DMS153 treated with DMSO at 0.1 percent for 48 hours (cell line): ENCODE data around the gene NLRC4.
"Not testable (repeated sequence)": the region's sequence is repeated elsewhere in the genome, so short reads cannot be mapped to it uniquely, and the experiment has no call there.

ENCODE experiments used
- DNase-seq: peaks from one replicate; lab custom pipeline; 2025; ENCODE audit not compliant: unreplicated experiment; lab: John Stamatoyannopoulos, UW

Gene NLRC4, protein sequence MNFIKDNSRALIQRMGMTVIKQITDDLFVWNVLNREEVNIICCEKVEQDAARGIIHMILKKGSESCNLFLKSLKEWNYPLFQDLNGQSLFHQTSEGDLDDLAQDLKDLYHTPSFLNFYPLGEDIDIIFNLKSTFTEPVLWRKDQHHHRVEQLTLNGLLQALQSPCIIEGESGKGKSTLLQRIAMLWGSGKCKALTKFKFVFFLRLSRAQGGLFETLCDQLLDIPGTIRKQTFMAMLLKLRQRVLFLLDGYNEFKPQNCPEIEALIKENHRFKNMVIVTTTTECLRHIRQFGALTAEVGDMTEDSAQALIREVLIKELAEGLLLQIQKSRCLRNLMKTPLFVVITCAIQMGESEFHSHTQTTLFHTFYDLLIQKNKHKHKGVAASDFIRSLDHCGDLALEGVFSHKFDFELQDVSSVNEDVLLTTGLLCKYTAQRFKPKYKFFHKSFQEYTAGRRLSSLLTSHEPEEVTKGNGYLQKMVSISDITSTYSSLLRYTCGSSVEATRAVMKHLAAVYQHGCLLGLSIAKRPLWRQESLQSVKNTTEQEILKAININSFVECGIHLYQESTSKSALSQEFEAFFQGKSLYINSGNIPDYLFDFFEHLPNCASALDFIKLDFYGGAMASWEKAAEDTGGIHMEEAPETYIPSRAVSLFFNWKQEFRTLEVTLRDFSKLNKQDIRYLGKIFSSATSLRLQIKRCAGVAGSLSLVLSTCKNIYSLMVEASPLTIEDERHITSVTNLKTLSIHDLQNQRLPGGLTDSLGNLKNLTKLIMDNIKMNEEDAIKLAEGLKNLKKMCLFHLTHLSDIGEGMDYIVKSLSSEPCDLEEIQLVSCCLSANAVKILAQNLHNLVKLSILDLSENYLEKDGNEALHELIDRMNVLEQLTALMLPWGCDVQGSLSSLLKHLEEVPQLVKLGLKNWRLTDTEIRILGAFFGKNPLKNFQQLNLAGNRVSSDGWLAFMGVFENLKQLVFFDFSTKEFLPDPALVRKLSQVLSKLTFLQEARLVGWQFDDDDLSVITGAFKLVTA

DNA sequence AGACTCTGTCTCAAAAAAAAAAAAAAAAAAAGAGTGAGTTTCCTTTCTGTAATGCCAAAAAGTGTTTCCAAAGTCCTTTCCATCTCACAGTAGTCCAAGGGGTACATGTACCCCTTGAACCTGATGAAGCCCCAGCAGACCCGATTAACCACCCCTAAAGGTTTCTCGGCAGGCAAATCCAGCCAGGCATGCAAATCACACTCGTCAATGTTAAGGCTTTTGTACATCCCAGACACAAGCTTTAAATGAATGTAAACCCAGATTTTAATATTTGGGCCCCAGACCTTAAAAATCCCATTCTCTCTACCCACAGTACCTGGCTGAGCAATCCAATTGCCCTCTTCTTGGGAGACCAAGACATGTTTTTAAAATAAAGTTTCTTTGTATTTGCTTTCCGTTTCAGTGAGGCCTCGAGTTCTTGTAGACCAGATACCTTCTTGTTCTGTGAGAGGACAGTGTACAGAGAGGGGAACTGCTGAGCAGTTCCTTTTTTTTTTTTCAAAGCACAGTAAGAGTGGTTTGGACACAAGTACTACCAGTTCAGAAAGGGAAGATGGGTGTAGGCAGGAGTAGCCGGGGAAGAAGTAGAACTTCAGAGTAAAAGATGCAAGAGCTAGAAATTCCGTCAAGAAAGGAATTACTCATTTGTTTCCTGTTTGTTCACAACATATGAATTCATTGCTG lies at the start of gene NLRC4:
NLRC4 (minus strand) TSS at position 465 of the 684 bp plus-strand sequence. CDS start 8,111 bp downstream, outside the sequence.
- DNase-seq: no peak

DNA sequence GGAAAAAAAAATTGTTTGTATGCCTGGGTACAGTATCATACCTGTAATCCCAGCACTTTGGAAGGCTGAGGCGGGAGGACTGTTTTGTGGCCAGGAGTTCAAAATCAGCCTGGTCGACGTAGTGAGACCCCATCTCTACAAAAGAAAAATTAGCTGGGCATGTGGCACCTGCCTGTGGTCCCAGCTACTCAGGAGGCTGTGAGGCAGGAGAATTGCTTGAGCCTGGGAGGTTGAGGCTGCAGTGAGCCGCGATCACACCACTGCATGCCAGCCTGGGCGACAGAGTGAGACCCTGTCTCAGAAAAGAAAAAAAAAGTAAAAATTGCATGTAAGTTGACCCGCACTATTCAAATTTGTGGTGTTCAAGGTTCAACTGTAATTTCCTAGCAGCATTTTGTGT lies 45.9 kb upstream of the NLRC4 start:
- no peak for DNase-seq

DNA sequence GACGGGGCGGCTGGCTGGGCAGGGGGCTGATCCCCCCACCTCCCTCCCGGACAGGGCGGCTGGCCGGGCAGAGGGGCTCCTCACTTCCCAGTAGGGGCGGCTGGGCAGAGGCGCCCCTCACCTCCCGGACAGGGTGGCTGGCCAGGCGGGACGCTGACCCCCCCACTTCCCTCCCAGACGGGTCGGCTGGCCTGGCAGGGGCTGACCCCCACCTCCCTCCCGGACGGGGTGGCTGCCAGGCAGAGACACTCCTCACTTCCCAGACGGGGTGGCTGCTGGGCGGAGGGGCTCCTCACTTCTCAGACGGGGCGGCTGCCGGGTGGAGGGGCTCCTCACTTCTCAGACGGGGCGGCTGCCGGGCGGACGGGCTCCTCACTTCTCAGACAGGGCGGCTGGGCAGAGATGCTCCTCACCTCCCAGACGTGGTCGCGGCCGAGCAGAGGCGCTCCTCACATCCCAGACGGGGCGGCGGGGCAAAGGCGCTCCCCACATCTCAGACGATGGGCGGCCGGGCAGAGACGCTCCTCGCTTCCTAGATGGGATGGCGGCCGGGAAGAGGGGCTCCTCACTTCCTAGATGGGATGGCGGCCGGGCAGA lies 29.4 kb upstream of the NLRC4 start:
- DNase-seq: not testable (repeated sequence)

DNA sequence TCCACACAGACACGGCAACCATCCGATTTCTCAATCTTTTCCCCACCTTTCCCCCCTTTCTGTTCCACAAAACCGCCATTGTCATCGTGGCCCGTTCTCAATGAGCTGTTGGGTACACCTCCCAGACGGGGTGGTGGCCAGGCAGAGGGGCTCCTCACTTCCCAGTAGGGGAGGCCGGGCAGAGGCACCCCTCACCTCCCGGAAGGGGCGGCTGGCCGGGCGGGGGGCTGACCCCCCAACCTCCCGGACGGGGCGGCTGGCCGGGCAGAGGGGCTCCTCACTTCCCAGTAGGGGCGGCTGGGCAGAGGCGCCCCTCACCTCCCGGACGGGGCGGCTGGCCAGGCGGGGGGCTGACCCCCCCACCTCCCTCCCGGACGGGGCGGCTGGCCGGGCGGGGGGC lies 28.8 kb upstream of the NLRC4 start:
- not testable (repeated sequence) for DNase-seq

DNA sequence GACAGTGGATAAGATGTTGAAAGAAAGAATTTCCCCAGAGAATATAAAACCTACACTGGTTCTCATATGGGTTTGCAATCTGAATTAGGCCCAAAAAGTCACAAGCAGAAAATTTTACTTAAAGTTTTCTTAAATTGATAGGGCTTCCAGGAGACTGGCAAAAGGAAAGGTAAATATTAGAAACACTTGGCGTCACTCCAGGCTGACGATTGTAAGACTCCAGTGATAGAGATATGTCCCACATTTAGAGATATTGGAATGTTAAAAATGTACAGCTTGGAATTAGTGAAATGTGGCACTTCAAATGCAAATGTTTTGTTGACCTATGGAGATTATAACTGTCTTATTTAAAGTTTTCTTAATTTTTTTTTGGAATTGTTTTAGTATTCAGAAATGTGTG lies 27.1 kb upstream of the NLRC4 start:
- DNase-seq: no peak

DNA sequence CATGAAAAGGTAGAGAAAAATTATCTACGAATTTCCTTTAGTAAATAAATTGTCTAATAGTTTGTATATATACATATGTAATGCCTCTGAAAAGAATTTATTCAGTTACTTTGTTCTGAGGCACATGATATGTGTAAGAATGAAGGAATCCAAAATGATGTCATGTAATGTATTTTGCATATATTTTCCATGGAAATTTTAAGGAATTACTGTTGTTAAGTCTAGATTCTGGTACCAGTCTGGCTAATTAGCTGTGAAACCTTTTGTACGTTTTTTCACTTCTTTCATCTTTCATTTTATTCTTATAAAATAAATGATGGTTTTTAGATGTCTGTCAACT lies 25.3 kb upstream of the NLRC4 start:
- DNase-seq: no peak

DNA sequence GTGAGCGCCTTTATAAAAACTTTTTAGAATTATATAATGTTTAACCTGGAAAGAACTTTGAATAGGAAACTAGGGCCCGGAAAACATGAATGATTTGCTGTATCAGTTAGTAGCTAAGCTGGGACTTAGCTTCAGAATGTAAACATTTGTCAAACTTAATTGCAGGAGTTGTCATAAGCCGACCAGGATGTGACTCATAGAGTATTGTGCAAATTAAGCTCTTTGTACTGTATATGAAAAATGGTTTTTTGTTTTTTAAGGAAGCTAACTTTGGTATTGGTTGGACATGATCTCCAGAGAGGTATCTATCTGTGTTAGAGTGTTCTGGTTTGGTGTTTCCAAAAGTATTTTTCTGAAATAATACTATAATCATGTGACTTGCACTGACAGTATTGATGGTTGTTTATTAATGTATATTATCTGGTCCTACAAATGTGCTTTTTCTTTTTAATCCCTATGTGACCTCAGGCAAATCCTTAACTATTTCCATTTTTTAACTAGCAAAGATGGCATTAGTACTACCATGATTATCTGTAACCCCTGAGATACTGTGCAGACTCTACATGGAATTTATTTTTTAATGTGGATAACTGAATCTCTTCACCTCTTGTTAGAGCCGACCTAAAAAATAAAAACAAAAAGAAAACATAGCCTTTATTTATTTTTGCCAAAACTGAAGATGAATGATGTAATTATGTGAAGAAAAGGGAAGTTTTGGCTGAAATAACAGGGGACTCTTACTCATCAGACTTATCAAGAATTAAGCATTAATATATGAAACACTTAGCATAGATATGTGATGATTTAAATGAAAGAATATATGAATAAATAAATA lies 24.7 kb upstream of the NLRC4 start:
- no peak for DNase-seq

DNA sequence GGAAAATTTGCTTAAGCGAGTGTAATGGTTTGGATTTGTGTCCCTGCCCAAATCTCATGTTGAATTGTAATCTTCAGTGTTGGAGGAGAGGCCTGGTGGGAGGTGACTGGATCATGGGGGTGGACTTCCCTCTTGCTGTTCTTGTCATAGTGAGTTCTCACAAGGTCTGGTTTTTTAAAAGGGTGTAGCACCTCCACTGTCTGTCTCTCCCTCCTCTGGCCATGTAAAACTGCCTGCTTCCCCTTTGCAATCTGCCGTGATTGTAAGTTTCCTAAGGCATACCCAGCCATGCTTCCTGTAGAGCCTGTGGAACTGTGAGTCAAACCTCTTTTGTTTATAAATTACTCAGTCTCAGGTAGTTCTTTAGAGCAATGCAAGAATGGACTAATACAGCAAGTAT lies 19.6 kb upstream of the NLRC4 start:
- DNase-seq: no peak

DNA sequence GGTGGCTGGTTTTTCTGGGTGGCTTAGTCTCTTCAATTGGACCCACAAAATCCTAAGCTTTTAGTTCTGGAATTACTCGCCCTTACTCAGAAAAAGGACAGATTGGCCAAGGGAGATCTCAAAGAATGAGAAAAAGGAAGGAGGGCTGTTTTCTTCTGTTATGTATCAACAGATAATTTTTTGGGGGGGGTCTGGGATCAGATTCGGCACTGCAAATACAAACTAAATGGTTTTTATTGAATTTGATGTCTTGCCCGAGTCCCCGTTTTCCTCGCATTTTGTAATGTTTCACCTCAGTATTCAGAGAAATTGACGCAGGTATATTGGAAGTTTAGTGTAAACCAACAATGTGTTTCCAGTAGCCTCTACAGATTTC lies 13.8 kb upstream of the NLRC4 start:
- no peak for DNase-seq

DNA sequence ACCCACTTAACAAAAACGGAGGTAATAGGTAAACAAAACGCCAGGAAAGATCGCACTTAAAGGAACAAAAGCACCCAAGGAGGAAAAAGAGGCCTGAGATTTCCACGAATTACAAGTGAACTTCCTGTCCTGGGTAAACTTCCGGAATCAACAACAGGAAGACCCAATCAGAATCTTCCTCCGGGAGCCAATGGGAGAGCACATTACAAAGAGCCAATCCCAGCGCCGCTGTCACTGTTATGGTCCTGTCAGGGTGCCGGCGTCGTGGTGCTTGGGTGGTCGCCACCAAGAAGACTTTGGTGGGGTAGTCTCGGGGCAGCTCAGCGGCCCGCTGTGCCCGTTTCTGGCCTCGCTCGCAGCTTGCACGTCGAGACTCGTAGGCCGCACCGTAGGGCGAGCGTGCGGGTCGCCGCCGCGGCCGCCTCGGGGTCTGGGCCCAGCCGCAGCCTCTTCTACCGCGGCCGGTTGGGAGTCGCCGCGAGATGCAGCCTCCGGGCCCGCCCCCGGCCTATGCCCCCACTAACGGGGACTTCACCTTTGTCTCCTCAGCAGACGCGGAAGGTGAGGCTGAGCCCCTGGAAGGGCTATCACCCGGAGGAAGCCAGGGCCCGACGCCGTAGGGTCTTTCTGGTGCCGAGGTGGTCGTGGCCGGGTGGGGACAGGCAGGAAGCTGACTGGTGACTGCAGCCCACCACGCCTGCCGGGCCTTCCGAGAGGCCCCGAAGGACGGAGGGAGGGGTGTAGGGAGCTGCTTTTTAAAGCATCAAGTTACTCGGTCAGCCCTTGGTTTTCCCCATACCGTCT lies 13.2 kb upstream of the NLRC4 start, which contains the start of gene YIPF4:
YIPF4 (plus strand) TSS at position 231 of the 804 bp plus-strand sequence; CDS start at position 483, 252 bp downstream.
- DNase-seq: peak; percentile 62

DNA sequence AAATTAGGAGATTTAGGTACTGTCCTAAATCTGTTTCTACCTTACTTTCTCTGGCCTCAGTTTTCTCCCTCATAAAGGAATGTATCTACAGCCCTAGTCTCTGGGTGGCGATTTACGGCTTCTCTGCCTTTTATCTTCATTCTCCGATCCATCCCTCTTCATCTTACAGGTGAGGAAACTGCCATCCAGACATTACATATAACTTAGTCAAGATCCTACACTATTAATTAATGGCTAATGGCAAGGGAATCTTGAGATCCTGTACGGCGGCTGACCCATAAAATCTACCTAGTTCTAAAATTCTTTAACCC lies 12.6 kb upstream of the NLRC4 start:
- DNase-seq: no peak

DNA sequence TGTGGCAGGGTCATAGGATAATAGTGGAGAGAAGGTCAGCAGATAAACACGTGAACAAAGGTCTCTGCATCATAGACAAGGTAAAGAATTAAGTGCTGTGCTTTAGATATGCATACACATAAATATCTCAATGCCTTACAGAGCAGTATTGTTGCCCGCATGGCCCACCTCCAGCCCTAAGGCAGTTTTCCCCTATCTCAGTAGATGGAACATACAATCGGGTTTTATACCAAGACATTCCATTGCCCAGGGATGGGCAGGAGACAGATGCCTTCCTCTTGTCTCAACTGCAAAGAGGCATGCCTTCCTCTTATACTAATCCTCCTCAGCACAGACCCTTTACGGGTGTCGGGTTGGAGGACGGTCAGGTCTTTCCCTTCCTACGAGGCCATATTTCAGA lies 11.1 kb upstream of the NLRC4 start:
- DNase-seq: not testable (repeated sequence)

DNA sequence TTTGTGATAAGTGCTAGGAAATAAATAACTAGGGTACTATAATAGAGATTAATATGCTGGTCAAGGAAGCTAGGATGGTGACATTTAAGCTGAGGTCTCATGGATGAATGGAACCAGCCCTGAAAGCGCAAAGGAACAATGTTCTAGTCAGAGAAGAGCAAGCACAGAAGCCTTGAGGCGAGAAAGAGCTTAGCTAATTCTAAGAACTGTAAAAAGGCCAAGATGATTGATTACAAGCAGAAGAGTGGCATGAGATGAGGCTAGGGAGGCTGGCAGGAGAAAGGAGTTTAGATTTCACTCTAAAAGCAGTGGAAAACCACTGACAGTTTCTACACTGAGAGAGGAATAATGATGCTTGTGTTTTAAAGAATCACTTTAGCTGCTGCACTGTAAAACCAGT lies 9.6 kb upstream of the NLRC4 start:
- DNase-seq: no peak

DNA sequence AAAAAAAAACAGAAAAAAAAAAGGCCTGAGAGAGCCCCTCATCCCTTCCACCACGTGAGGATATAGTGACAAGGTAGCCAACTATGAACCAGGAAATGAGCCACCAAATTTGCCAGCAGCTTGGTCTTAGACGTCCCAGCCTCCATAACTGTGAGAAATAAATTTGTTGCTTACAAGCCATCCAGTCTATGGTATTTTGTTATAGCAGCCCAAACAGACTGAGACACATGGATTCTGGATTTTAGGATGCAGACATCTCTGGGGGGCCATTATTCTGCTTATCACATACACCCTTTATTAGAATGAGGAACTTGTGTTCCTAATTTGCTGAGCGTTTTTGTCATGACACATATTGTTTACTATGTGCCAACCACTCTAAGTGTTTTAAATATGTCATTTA lies 7.6 kb upstream of the NLRC4 start:
- DNase-seq: no peak

DNA sequence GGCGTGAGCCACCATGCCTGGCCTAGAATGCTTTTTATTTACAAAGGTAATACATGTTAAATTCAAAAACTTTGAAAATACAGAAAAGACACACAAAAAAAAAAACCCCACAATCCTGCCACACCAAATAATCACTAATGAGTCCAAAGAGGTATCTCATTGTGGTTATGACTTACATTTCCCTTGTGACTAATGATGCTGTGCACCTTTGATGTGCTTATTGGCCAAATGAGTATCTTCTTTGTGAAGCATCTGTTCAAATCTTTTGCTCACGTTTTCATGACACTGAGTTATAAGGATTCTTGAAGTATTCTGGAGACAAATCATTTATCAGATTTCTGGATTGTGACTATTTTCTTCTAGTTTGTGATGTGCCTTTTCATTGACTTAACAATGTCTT lies 6.4 kb upstream of the NLRC4 start:
- DNase-seq: no peak

DNA sequence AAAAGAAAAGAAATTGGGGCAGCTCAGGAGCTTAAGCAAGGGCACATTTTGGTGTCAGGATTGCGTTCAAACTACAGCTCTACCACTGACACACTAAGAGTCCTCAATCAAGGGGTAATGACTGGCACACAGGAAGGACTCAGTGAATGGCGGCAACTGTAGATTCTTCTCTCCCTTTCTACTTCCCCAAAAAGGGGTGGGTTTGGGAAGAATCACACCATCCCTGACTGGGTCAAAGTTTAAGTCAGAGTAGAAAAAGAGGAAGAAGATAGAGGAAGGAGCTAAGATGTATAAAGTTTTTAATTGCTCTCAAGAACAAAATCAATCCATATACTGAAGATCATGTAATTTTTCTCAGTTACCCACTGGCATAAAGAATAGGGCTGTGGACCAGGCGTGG lies 2.6 kb downstream of the NLRC4 start:
- no peak for DNase-seq

DNA sequence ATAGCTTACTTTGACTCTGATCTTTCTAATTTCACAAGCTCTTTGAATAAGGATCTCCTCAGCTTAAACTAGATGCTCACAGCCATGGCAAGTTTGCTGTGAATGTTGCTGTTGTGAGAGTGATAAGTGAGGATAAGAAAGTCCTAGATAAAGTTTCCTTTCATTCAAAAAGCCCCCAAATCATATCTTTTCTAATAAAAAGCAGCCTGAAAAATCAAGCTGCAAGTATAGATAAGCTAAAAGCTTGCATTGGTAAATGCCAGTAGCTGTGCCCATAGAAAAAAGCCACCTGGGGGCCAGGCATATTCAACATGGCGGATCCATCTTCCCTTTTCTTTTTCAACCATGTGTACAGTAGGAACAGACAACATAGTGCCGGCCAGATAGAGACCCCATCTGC lies 4.3 kb downstream of the NLRC4 start:
- no peak for DNase-seq

DNA sequence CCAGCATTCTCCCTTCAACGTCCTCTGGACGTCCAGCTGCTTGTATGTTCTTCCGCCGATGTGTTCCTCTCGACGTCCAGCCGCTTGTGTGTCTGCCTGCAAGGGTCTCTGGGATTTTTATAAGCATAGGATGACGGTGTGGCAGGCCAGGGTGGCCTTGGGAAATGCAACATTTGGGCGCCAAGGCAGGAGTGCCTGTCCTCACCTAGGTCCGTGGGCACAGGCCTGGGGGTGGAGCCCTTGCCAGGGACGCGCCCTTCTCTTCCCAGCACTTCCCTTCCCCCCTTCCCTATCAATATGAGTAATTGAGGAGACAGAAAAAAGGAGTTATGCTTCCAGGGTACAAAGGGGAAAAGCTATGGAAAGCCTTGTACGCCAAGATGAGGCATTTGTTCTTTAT lies 6.4 kb downstream of the NLRC4 start:
- no peak for DNase-seq

DNA sequence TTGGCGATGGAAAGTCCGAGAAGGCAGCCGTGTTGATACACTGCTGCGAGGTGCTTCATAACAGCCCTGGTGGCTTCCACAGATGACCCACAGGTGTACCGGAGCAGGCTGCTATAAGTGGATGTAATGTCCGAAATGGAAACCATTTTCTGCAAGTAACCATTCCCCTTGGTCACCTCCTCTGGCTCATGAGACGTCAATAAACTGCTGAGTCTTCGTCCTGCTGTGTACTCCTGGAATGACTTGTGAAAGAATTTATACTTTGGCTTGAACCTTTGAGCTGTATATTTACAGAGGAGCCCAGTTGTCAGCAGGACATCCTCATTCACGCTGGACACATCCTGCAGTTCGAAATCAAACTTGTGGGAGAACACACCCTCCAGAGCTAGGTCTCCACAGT lies 14.4 kb downstream of the NLRC4 start:
- DNase-seq: no peak
